Upper lobe of left lung (tissue), 6 donors: Measurements from ENCODE around the gene LAMC2. TPM values are rescaled to one million over a fixed set of nuclear protein-coding genes. Genes with fewer than 3 reads are reported as not detected.

Experiments used
- ATAC-seq, 2 donors: fragments of 200-7000 bp; cut with Tn5 transposase; one replicate each; pipeline ENCODE4 v1.9.1; 2022; ENCODE audit warnings: mild to moderate bottlenecking in 2 of 2, moderate library complexity in 2 of 2; ENCODE audit not compliant: low FRiP score in 2 of 2
- DNase-seq, 2 donors: peaks; one replicate each; pipeline ENCODE4 v3.0.0-alpha.2; 2019 to 2020
- H3K27ac ChIP-seq, 4 donors: fragments of 200-600 bp; sonication (generic); one replicate each; pipeline ENCODE4 v1.5.1; 2016 to 2019
- H3K27me3 ChIP-seq, 4 donors: fragments of 200-600 bp; sonication (generic); one replicate each; pipeline ENCODE4 v1.5.1; 2017 to 2019
- H3K36me3 ChIP-seq, 4 donors: fragments of 200-600 bp; sonication (generic); one replicate each; pipeline ENCODE4 v1.5.1; 2016 to 2019
- H3K4me1 ChIP-seq, 4 donors: fragments of 200-600 bp; sonication (generic); one replicate each; pipeline ENCODE4 v1.5.1; 2018 to 2019
- H3K4me3 ChIP-seq, 4 donors: fragments of 200-600 bp; sonication (generic); one replicate each; pipeline ENCODE4 v1.5.1; 2017 to 2019; ENCODE audit warnings: mild to moderate bottlenecking in 2 of 4, moderate library complexity in 1 of 4
- H3K9me3 ChIP-seq, 4 donors: fragments of 200-600 bp; sonication (generic); one replicate each; pipeline ENCODE4 v1.5.1; 2018 to 2019
- EP300 ChIP-seq, 4 donors: sonication (generic); formaldehyde crosslinking; IDR thresholded peaks; one replicate each; pipeline ENCODE4 v1.5.1; 2017; ENCODE audit warnings: antibody characterized with exemption in 4 of 4, control low read depth in 2 of 4
- POLR2A ChIP-seq, 4 donors: fragments of 450-650 bp; IDR thresholded peaks; one replicate each; pipeline ENCODE4 v1.5.1; 2016 to 2017; ENCODE audit warnings: antibody characterized with exemption in 4 of 4, mild to moderate bottlenecking in 2 of 4
- POLR2AphosphoS5 ChIP-seq, 2 donors: sonication (generic); formaldehyde crosslinking; IDR thresholded peaks; one replicate each; pipeline ENCODE4 v1.5.1; 2017; ENCODE audit warnings: antibody characterized with exemption in 2 of 2
- WGBS, 2 donors: methylation state at CpG; one replicate each; pipeline ENCODE4 v1.1.5; 2017 to 2018; 5-methylcytosine and 5-hydroxymethylcytosine counted together
- total RNA-seq, 6 donors: library from RNA; depleted of rRNA in 4 of 6; stranded (reverse); fragments of >200 nt in 4 of 6; gene quantifications; one replicate each; pipeline versions ENCODE4 v1.1.0 to v1.2.1, GENCODE V29; 2016 to 2021
- TF ChIP-seq, protein P1 (sequence below), 6 experiments: fragments of 450-650 bp in 4 of 6; fragments of 200-600 bp in 2 of 6; sonication (generic) in 2 of 6; IDR thresholded peaks; one replicate each; pipeline ENCODE4 v1.5.1; 2016 to 2019; ENCODE audit warnings: antibody characterized with exemption in 6 of 6
- donor health status: DM: no; HTN: no; CAD: no; lungs with moderate emphysema.
- donor health status: DM: no; HTN: yes; CAD: no; lungs with severe emphysema.

Gene LAMC2
- total RNA-seq, 6 donors from 2014 or later, result 10.5 to 74.6 (median 46.1) TPM

DNA sequence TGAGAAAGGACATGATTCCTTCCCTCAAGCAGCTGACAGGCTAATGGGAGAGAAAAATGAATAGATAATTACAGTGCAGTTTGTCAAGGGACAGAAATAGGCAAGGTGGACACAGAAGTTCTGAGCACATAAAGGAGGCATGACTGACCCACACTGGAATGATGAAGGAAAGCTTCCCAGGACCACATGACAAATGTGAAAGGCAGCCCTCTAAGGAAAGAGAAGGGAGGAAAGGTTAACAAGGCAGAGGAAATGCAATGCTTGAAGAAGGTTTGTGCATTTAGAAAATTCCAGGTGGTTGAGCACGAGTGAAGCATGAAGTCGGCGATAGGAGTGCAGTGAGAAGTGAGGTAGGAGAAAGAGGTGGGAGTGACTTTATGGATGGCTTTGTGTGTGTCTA lies 37.4 kb downstream of the LAMC2 start:
- H3K4me3 ChIP-seq, result no peak overlapping the region
- WGBS, 2 donors, result 83 to 87% methylated on average over 3 of the region's 3 CpGs
- no peaks in the 10 kb centered on the region for H3K36me3 ChIP-seq
- TF ChIP-seq, protein P1, sequence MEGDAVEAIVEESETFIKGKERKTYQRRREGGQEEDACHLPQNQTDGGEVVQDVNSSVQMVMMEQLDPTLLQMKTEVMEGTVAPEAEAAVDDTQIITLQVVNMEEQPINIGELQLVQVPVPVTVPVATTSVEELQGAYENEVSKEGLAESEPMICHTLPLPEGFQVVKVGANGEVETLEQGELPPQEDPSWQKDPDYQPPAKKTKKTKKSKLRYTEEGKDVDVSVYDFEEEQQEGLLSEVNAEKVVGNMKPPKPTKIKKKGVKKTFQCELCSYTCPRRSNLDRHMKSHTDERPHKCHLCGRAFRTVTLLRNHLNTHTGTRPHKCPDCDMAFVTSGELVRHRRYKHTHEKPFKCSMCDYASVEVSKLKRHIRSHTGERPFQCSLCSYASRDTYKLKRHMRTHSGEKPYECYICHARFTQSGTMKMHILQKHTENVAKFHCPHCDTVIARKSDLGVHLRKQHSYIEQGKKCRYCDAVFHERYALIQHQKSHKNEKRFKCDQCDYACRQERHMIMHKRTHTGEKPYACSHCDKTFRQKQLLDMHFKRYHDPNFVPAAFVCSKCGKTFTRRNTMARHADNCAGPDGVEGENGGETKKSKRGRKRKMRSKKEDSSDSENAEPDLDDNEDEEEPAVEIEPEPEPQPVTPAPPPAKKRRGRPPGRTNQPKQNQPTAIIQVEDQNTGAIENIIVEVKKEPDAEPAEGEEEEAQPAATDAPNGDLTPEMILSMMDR (IDR thresholded peaks at IDR 0.05), result no peak
- TF ChIP-seq POLR2AphosphoS5 (IDR thresholded peaks at IDR 0.05) (no peak), EP300 (IDR thresholded peaks at IDR 0.05) (no peak), POLR2A (IDR thresholded peaks at IDR 0.05) (no peak)
- H3K9me3 ChIP-seq, result no peaks in the 10 kb centered on the region
- DNase-seq (no peak), ATAC-seq (no peak)
- no peaks in the 10 kb centered on the region for H3K27me3 ChIP-seq
- peaks cover 9 to 11% (median 10%) of the 10 kb centered on the region in 4 donors for H3K4me1 ChIP-seq
- no peak overlapping the region for H3K27ac ChIP-seq

DNA sequence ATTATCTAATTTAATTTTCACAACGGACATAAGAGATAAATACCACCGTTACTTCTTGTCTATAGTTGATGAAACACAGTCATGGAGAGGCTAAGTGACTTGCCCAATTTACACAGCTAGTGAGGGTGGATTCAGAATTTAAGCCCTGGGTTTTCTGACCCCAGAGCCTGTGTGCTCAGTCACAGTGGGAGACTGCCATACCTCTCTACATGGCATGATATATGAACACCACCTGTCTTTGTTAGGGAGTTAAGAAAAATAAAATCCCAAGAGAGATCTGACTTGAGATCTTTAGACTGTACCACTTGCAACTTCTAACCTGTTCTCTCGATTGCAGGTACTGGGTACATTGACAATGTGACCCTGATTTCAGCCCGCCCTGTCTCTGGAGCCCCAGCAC lies 40.3 kb downstream of the LAMC2 start:
- no peak overlapping the region for H3K4me3 ChIP-seq
- no peaks in the 10 kb centered on the region for H3K4me1 ChIP-seq
- 85 to 95% methylated on average over 4 of the region's 4 CpGs for WGBS, 2 donors
- H3K9me3 ChIP-seq, result no peaks in the 10 kb centered on the region
- no peak overlapping the region for H3K27ac ChIP-seq
- ATAC-seq, result no peak
- H3K27me3 ChIP-seq, result no peaks in the 10 kb centered on the region
- TF ChIP-seq, protein P1 (IDR thresholded peaks at IDR 0.05), result no peak
- TF ChIP-seq POLR2A (IDR thresholded peaks at IDR 0.05), result no peak
- TF ChIP-seq EP300 (IDR thresholded peaks at IDR 0.05), result no peak
- no peak for TF ChIP-seq POLR2AphosphoS5 (IDR thresholded peaks at IDR 0.05)
- no peaks in the 10 kb centered on the region for H3K36me3 ChIP-seq
- no peak for DNase-seq

GRCh38 chr1:183226963-183227362 lies 40.9 kb downstream of the LAMC2 start:
- no peaks in the 10 kb centered on the region for H3K9me3 ChIP-seq
- WGBS, 2 donors, result 65 to 70% methylated on average over 4 of the region's 4 CpGs
- H3K27ac ChIP-seq, result no peak overlapping the region

GRCh38 chr1:183227422-183228346 lies 41.6 kb downstream of the LAMC2 start:
- Histone ChIP-seq H3K36me3 (no peaks in the 10 kb centered on the region), H3K9me3 (no peaks in the 10 kb centered on the region), H3K4me3 (no peak overlapping the region), H3K4me1 (no peaks in the 10 kb centered on the region), H3K27ac (no peak overlapping the region), H3K27me3 (no peaks in the 10 kb centered on the region)
- TF ChIP-seq POLR2A (IDR thresholded peaks at IDR 0.05), result no peak
- no peak for TF ChIP-seq POLR2AphosphoS5 (IDR thresholded peaks at IDR 0.05)
- TF ChIP-seq, protein P1 (IDR thresholded peaks at IDR 0.05), result peak; percentile 50 to 74 (median 70)
- no peak for TF ChIP-seq EP300 (IDR thresholded peaks at IDR 0.05)
- no peak for DNase-seq
- 75 to 78% methylated on average over 15 to 16 of the region's 16 CpGs for WGBS, 2 donors
- peak; percentile 71 to 75 for ATAC-seq

More at GRCh38 chr1:183226963-183227362, 40.9 kb downstream of the LAMC2 start:
- Histone ChIP-seq H3K4me3 (no peak overlapping the region), H3K36me3 (no peaks in the 10 kb centered on the region), H3K4me1 (no peaks in the 10 kb centered on the region), H3K27me3 (no peaks in the 10 kb centered on the region)
- ATAC-seq (no peak), DNase-seq (no peak)
- TF ChIP-seq, protein P1 (IDR thresholded peaks at IDR 0.05), result no peak
- TF ChIP-seq EP300 (IDR thresholded peaks at IDR 0.05) (no peak), POLR2AphosphoS5 (IDR thresholded peaks at IDR 0.05) (no peak), POLR2A (IDR thresholded peaks at IDR 0.05) (no peak)
